ENCODE measurements around the gene NDUFC1. TPM values are rescaled to one million over a fixed set of nuclear protein-coding genes. Genes with fewer than 3 reads are reported as not detected.

NDUFC1 gene
- total RNA-seq, 1 donor from 2014 or later, result 39.1 TPM

GRCh38 chr4:139295206-139295941, 6.9 kb downstream of the NDUFC1 start:
- Mint-ChIP-seq H3K36me3 (peaks cover 4% of the 10 kb centered on the region), H3K27me3 (ENCODE audit: low read depth) (no peaks in the 10 kb centered on the region), H3K4me1 (peaks cover 24% of the 10 kb centered on the region), H3K9me3 (no peaks in the 10 kb centered on the region), H3K4me3 (peak overlapping the region; percentile 99), H3K27ac (peak overlapping the region; percentile 98)
- DNase-seq (ENCODE audit: low spot score in 2 of 2, unreplicated experiment in 2 of 2), result peak; percentile 97 to 100
- TF ChIP-seq CTCF (IDR thresholded peaks at IDR 0.05; ENCODE audit: unreplicated experiment), result peak; percentile 99

- Mint-ChIP-seq H3K4me1 (peaks cover 5% of the 10 kb centered on the region), H3K27ac (no peak overlapping the region), H3K27me3 (ENCODE audit: low read depth) (no peaks in the 10 kb centered on the region), H3K4me3 (no peak overlapping the region), H3K36me3 (peaks cover 13% of the 10 kb centered on the region), H3K9me3 (peaks cover 5% of the 10 kb centered on the region)
- no peak for DNase-seq (ENCODE audit: low spot score in 2 of 2, unreplicated experiment in 2 of 2)
- TF ChIP-seq CTCF (IDR thresholded peaks at IDR 0.05; ENCODE audit: unreplicated experiment), result no peak
Measured at GRCh38 chr4:139286186-139286698, 16.0 kb downstream of the NDUFC1 start.

GRCh38 chr4:139282721-139283075, 19.6 kb downstream of the NDUFC1 start:
- Mint-ChIP-seq H3K4me3 (no peak overlapping the region), H3K27ac (no peak overlapping the region), H3K4me1 (peaks cover 22% of the 10 kb centered on the region), H3K36me3 (peaks cover 4% of the 10 kb centered on the region), H3K9me3 (peaks cover 5% of the 10 kb centered on the region), H3K27me3 (ENCODE audit: low read depth) (peaks cover 33% of the 10 kb centered on the region)
- no peak for TF ChIP-seq CTCF (IDR thresholded peaks at IDR 0.05; ENCODE audit: unreplicated experiment)
- no peak for DNase-seq (ENCODE audit: low spot score in 2 of 2, unreplicated experiment in 2 of 2)

- H3K27me3 Mint-ChIP-seq (ENCODE audit: low read depth), result peaks cover 38% of the 10 kb centered on the region
- peaks cover 5% of the 10 kb centered on the region for H3K9me3 Mint-ChIP-seq
- peaks cover 22% of the 10 kb centered on the region for H3K4me1 Mint-ChIP-seq
- no peak overlapping the region for H3K4me3 Mint-ChIP-seq
- H3K27ac Mint-ChIP-seq, result no peak overlapping the region
- no peak for DNase-seq (ENCODE audit: low spot score in 2 of 2, unreplicated experiment in 2 of 2)
- no peak for TF ChIP-seq CTCF (IDR thresholded peaks at IDR 0.05; ENCODE audit: unreplicated experiment)
- peaks cover 4% of the 10 kb centered on the region for H3K36me3 Mint-ChIP-seq
Measured at GRCh38 chr4:139282065-139282720, 20.1 kb downstream of the NDUFC1 start.

- no peak for TF ChIP-seq CTCF (IDR thresholded peaks at IDR 0.05; ENCODE audit: unreplicated experiment)
- peaks cover 5% of the 10 kb centered on the region for H3K9me3 Mint-ChIP-seq
Measured at GRCh38 chr4:139279760-139280620, 22.3 kb downstream of the NDUFC1 start, which contains the start of gene MGARP. TSS of gene MGARP (minus strand) at chr4:139280225. CDS start at chr4:139280158, 67 bp downstream.

More at GRCh38 chr4:139279760-139280620, 22.3 kb downstream of the NDUFC1 start, which contains the start of gene MGARP:
- H3K4me3 Mint-ChIP-seq, result peak within 1 kb of the TSS; percentile 69
- DNase-seq (ENCODE audit: low spot score in 2 of 2, unreplicated experiment in 2 of 2), result peak in 1 of 2 experiments; percentile 58
- no peak within 1 kb of the TSS for H3K27ac Mint-ChIP-seq
- H3K27me3 Mint-ChIP-seq (ENCODE audit: low read depth), result peaks cover 47% of the 10 kb centered on the region
- peaks cover 4% of the 10 kb centered on the region for H3K36me3 Mint-ChIP-seq
- peaks cover 22% of the 10 kb centered on the region for H3K4me1 Mint-ChIP-seq
